H1 (cell line): ENCODE measurements around the gene GPR150. TPM values are rescaled to one million over a fixed set of nuclear protein-coding genes. Genes with fewer than 3 reads are reported as not detected.

Source experiments
- CBX8 ChIP-seq: fragments of 300-800, 300-1000 bp; sonication (generic); IDR thresholded peaks from 2 replicates; pipeline ENCODE4 v1.7.1; 2016; ENCODE audit warnings: low read depth, low read length, borderline replicate concordance
- MAFK ChIP-seq: IDR thresholded peaks from 2 replicates; pipeline ENCODE4 v1.6.1; 2012; ENCODE audit warnings: low read depth, mild to moderate bottlenecking, improper control_type of control experiment, low read length
- polyA plus RNA-seq, 7 experiments: library from polyadenylated mRNA; depleted of rRNA in 3 of 7; stranded (reverse) in 5 of 7; unstranded in 2 of 7; fragments of >200 nt in 5 of 7; fragments of 200-250 nt in 2 of 7; gene quantifications; 1 replicate in 5 of 7; 2 replicates in 1 of 7; 4 replicates in 1 of 7; pipeline versions ENCODE4 v1.2.1 to v1.2.3, GENCODE V29; 2011 to 2013; ENCODE audit warnings: missing spikeins in 2 of 7, mixed read lengths in 2 of 7
- total RNA-seq: library from RNA; stranded (reverse); fragmentation: NEBNext Ultra II Directional; extraction: Animal tissue kit (Norgen Biotek cat#: 25700); gene quantifications from 2 replicates; pipeline ENCODE4 v1.2.1, GENCODE V29; 2021
- TF ChIP-seq, protein P1 (sequence below): fragments of 300-600 bp; sonication (generic); IDR thresholded peaks from 2 replicates; pipeline ENCODE4 v1.7.1; 2012; ENCODE audit warnings: low read length, moderate library complexity, mild to moderate bottlenecking, inconsistent platforms; ENCODE audit not compliant: insufficient replicate concordance

Gene GPR150
- total and polyA plus RNA-seq, 2 of the 8 experiments (the other 6 are each of a cell fraction or from before 2014, with no cell fraction given) = 0.14 TPM; not detected in 1

- TF ChIP-seq, protein P1, sequence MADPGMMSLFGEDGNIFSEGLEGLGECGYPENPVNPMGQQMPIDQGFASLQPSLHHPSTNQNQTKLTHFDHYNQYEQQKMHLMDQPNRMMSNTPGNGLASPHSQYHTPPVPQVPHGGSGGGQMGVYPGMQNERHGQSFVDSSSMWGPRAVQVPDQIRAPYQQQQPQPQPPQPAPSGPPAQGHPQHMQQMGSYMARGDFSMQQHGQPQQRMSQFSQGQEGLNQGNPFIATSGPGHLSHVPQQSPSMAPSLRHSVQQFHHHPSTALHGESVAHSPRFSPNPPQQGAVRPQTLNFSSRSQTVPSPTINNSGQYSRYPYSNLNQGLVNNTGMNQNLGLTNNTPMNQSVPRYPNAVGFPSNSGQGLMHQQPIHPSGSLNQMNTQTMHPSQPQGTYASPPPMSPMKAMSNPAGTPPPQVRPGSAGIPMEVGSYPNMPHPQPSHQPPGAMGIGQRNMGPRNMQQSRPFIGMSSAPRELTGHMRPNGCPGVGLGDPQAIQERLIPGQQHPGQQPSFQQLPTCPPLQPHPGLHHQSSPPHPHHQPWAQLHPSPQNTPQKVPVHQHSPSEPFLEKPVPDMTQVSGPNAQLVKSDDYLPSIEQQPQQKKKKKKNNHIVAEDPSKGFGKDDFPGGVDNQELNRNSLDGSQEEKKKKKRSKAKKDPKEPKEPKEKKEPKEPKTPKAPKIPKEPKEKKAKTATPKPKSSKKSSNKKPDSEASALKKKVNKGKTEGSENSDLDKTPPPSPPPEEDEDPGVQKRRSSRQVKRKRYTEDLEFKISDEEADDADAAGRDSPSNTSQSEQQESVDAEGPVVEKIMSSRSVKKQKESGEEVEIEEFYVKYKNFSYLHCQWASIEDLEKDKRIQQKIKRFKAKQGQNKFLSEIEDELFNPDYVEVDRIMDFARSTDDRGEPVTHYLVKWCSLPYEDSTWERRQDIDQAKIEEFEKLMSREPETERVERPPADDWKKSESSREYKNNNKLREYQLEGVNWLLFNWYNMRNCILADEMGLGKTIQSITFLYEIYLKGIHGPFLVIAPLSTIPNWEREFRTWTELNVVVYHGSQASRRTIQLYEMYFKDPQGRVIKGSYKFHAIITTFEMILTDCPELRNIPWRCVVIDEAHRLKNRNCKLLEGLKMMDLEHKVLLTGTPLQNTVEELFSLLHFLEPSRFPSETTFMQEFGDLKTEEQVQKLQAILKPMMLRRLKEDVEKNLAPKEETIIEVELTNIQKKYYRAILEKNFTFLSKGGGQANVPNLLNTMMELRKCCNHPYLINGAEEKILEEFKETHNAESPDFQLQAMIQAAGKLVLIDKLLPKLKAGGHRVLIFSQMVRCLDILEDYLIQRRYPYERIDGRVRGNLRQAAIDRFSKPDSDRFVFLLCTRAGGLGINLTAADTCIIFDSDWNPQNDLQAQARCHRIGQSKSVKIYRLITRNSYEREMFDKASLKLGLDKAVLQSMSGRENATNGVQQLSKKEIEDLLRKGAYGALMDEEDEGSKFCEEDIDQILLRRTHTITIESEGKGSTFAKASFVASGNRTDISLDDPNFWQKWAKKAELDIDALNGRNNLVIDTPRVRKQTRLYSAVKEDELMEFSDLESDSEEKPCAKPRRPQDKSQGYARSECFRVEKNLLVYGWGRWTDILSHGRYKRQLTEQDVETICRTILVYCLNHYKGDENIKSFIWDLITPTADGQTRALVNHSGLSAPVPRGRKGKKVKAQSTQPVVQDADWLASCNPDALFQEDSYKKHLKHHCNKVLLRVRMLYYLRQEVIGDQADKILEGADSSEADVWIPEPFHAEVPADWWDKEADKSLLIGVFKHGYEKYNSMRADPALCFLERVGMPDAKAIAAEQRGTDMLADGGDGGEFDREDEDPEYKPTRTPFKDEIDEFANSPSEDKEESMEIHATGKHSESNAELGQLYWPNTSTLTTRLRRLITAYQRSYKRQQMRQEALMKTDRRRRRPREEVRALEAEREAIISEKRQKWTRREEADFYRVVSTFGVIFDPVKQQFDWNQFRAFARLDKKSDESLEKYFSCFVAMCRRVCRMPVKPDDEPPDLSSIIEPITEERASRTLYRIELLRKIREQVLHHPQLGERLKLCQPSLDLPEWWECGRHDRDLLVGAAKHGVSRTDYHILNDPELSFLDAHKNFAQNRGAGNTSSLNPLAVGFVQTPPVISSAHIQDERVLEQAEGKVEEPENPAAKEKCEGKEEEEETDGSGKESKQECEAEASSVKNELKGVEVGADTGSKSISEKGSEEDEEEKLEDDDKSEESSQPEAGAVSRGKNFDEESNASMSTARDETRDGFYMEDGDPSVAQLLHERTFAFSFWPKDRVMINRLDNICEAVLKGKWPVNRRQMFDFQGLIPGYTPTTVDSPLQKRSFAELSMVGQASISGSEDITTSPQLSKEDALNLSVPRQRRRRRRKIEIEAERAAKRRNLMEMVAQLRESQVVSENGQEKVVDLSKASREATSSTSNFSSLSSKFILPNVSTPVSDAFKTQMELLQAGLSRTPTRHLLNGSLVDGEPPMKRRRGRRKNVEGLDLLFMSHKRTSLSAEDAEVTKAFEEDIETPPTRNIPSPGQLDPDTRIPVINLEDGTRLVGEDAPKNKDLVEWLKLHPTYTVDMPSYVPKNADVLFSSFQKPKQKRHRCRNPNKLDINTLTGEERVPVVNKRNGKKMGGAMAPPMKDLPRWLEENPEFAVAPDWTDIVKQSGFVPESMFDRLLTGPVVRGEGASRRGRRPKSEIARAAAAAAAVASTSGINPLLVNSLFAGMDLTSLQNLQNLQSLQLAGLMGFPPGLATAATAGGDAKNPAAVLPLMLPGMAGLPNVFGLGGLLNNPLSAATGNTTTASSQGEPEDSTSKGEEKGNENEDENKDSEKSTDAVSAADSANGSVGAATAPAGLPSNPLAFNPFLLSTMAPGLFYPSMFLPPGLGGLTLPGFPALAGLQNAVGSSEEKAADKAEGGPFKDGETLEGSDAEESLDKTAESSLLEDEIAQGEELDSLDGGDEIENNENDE = no peak
- TF ChIP-seq CBX8 = no peak
- no peak for TF ChIP-seq MAFK
These were observed 28.4 kb upstream of the GPR150 start (continued) for GRCh38 chr5:95591490-95591901.
